Uterus (tissue), 4 donors: ENCODE measurements around the gene RALB. TPM values are rescaled to one million over a fixed set of nuclear protein-coding genes. Genes with fewer than 3 reads are reported as not detected.

Source experiments
- DNase-seq, 2 donors: peaks; one replicate each; pipeline ENCODE4 v3.0.0-alpha.2; 2019 to 2020
- H3K27ac ChIP-seq, 2 donors: fragments of 200-600 bp; sonication (generic); 1 replicate in 1 of 2; 2 replicates in 1 of 2; pipeline ENCODE4 v1.5.1; 2016 to 2018
- H3K27me3 ChIP-seq, 2 donors: fragments of 200-600 bp; sonication (generic); one replicate each; pipeline ENCODE4 v1.5.1; 2018 to 2019; ENCODE audit warnings: control low read depth in 1 of 2
- H3K36me3 ChIP-seq, 2 donors: fragments of 200-600 bp; sonication (generic); one replicate each; pipeline ENCODE4 v1.5.1; 2019; ENCODE audit warnings: control low read depth in 1 of 2
- H3K4me1 ChIP-seq, 2 donors: fragments of 200-600 bp; sonication (generic); one replicate each; pipeline ENCODE4 v1.5.1; 2018 to 2019; ENCODE audit warnings: control low read depth in 1 of 2
- H3K4me3 ChIP-seq, 2 donors: fragments of 200-600 bp; sonication (generic); 1 replicate in 1 of 2; 2 replicates in 1 of 2; pipeline ENCODE4 v1.5.1; 2018 to 2019; ENCODE audit warnings: mild to moderate bottlenecking in 1 of 2
- H3K9me3 ChIP-seq, 2 donors: fragments of 200-600 bp; sonication (generic); one replicate each; pipeline ENCODE4 v1.5.1; 2019; ENCODE audit warnings: control low read depth in 1 of 2
- CTCF ChIP-seq, 4 experiments: fragments of 200-600 bp in 2 of 4; fragments of 450-650 bp in 2 of 4; sonication (generic) in 2 of 4; IDR thresholded peaks; one replicate each; pipeline ENCODE4 v1.5.1; 2016 to 2019; ENCODE audit warnings: antibody characterized with exemption in 4 of 4, mild to moderate bottlenecking in 2 of 4, moderate library complexity in 1 of 4
- POLR2A ChIP-seq, 2 donors: fragments of 450-650 bp; IDR thresholded peaks; one replicate each; pipeline ENCODE4 v1.6.1; 2016; ENCODE audit warnings: antibody characterized with exemption in 2 of 2, mild to moderate bottlenecking in 1 of 2, moderate library complexity in 1 of 2
- intact Hi-C: fragments of 100-400 bp; cut with DNase I; formaldehyde crosslinking; loops from one replicate; pipeline ENCODE4 v1.15.1; 2023; ENCODE audit warnings: low total_unique reads
- total RNA-seq, 4 donors: library from RNA; depleted of rRNA in 3 of 4; stranded (reverse); fragments of >200 nt in 3 of 4; gene quantifications; one replicate each; pipeline versions ENCODE4 v1.1.0 to v1.2.4, GENCODE V29; 2014 to 2023
- donor health status: DM: yes; HTN: yes; CAD: no.

RALB gene
- total RNA-seq, 4 donors from 2014 or later = 54.1 to 96.7 (median 78.2) TPM

- no peak for DNase-seq
- H3K4me1 ChIP-seq = no peaks in the 10 kb centered on the region
- no peaks in the 10 kb centered on the region for H3K27me3 ChIP-seq
- intact Hi-C loops = no loop called here
- H3K27ac ChIP-seq = no peak overlapping the region
- no peak for TF ChIP-seq POLR2A (IDR thresholded peaks at IDR 0.05)
- no peak for TF ChIP-seq CTCF (IDR thresholded peaks at IDR 0.05)
- no peaks in the 10 kb centered on the region for H3K36me3 ChIP-seq
- no peaks in the 10 kb centered on the region for H3K9me3 ChIP-seq
- no peak overlapping the region for H3K4me3 ChIP-seq
Measured at GRCh38 chr2:120287183-120288015, 34.7 kb downstream of the RALB start.

- TF ChIP-seq POLR2A (IDR thresholded peaks at IDR 0.05) (no peak), CTCF (IDR thresholded peaks at IDR 0.05) (no peak)
- H3K9me3 ChIP-seq = no peaks in the 10 kb centered on the region
- no peaks in the 10 kb centered on the region for H3K27me3 ChIP-seq
- intact Hi-C loops = no loop called here
- no peak overlapping the region for H3K27ac ChIP-seq
- DNase-seq = no peak
- H3K4me3 ChIP-seq = no peak overlapping the region
- no peaks in the 10 kb centered on the region for H3K4me1 ChIP-seq
- H3K36me3 ChIP-seq = no peaks in the 10 kb centered on the region
Measured at GRCh38 chr2:120288016-120288373, 35.3 kb downstream of the RALB start.

GRCh38 chr2:120289221-120289906, 36.7 kb downstream of the RALB start:
- H3K27me3 ChIP-seq = no peaks in the 10 kb centered on the region
- intact Hi-C loops = no loop called here
- H3K27ac ChIP-seq = no peak overlapping the region
- no peaks in the 10 kb centered on the region for H3K9me3 ChIP-seq
- H3K4me1 ChIP-seq = no peaks in the 10 kb centered on the region
- H3K36me3 ChIP-seq = no peaks in the 10 kb centered on the region
- DNase-seq = no peak
- H3K4me3 ChIP-seq = no peak overlapping the region
- TF ChIP-seq POLR2A (IDR thresholded peaks at IDR 0.05) (no peak), CTCF (IDR thresholded peaks at IDR 0.05) (no peak)

GRCh38 chr2:120290737-120291136, 38.1 kb downstream of the RALB start:
- intact Hi-C loops = no loop called here
- TF ChIP-seq CTCF (IDR thresholded peaks at IDR 0.05) = no peak
- TF ChIP-seq POLR2A (IDR thresholded peaks at IDR 0.05) = no peak
- Histone ChIP-seq H3K4me3 (no peak overlapping the region), H3K4me1 (no peaks in the 10 kb centered on the region), H3K36me3 (no peaks in the 10 kb centered on the region), H3K27me3 (no peaks in the 10 kb centered on the region), H3K9me3 (no peaks in the 10 kb centered on the region), H3K27ac (no peak overlapping the region)
- no peak for DNase-seq
